Loucy (cell line): ENCODE data around the gene EIF4E2.

Experiments
- EZH2phosphoT487 ChIP-seq: fragments of 200-600 bp; IDR thresholded peaks from 2 replicates; pipeline ENCODE4 v1.6.1; 2018; ENCODE audit warnings: antibody characterized with exemption, mild to moderate bottlenecking, moderate library complexity, borderline replicate concordance
- TF ChIP-seq, protein P1 (sequence below): fragments of 200-600 bp; sonication (generic); conservative IDR thresholded peaks from 2 replicates; pipeline ENCODE4 v1.5.1; 2014; ENCODE audit warnings: mild to moderate bottlenecking, antibody characterized with exemption, low read length

DNA sequence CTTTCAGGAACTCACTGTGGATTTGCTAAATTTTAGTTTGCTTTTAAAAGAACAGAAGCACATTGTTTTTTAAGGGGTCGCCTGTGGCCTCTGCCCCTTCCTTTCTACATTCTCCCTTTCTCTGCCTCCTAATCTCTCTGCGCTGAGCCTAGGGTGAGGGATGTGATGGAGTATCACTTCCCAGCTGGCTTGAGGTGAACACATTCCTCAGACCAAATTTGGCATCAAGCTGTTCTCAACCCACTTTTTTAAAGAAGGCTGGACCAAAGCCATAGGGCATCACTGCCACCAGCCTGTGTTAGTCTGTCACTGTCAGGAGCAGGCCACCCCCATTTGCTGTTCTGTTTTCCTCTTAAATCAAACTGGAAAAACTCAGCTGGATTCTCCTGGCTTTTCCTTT is 27.4 kb downstream of the EIF4E2 start:
- TF ChIP-seq, protein P1, sequence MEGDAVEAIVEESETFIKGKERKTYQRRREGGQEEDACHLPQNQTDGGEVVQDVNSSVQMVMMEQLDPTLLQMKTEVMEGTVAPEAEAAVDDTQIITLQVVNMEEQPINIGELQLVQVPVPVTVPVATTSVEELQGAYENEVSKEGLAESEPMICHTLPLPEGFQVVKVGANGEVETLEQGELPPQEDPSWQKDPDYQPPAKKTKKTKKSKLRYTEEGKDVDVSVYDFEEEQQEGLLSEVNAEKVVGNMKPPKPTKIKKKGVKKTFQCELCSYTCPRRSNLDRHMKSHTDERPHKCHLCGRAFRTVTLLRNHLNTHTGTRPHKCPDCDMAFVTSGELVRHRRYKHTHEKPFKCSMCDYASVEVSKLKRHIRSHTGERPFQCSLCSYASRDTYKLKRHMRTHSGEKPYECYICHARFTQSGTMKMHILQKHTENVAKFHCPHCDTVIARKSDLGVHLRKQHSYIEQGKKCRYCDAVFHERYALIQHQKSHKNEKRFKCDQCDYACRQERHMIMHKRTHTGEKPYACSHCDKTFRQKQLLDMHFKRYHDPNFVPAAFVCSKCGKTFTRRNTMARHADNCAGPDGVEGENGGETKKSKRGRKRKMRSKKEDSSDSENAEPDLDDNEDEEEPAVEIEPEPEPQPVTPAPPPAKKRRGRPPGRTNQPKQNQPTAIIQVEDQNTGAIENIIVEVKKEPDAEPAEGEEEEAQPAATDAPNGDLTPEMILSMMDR = no peak
- TF ChIP-seq EZH2phosphoT487 = no peak
